GM18870 (cell line): ENCODE measurements around the gene TTBK2.

Experiments
- ATAC-seq: cut with Tn5 transposase; IDR thresholded peaks from one replicate; pipeline ENCODE4 v1.9.1; 2021; ENCODE audit warnings: moderate library complexity; ENCODE audit not compliant: unreplicated experiment

TTBK2 gene

GRCh38 chr15:42832576-42832975 is 88.0 kb downstream of the TTBK2 start:
- ATAC-seq, result no peak

- ATAC-seq, result no peak
These were observed 94.2 kb downstream of the TTBK2 start for GRCh38 chr15:42826251-42826890.

GRCh38 chr15:42825599-42825998 is 95.0 kb downstream of the TTBK2 start:
- ATAC-seq, result no peak

- ATAC-seq, result no peak
These were observed 99.8 kb downstream of the TTBK2 start for GRCh38 chr15:42820811-42821210.

GRCh38 chr15:42819786-42820185 is 100.8 kb downstream of the TTBK2 start:
- ATAC-seq, result no peak

GRCh38 chr15:42811433-42811832 is 109.1 kb downstream of the TTBK2 start:
- no peak for ATAC-seq

- ATAC-seq, result no peak
These were observed 111.7 kb downstream of the TTBK2 start for GRCh38 chr15:42808913-42809312.

- no peak for ATAC-seq
These were observed 115.3 kb downstream of the TTBK2 start for GRCh38 chr15:42805266-42805665.

GRCh38 chr15:42804739-42805138 is 115.8 kb downstream of the TTBK2 start:
- no peak for ATAC-seq

- no peak for ATAC-seq
These were observed 117.1 kb downstream of the TTBK2 start for GRCh38 chr15:42803436-42803835.

- ATAC-seq, result no peak
These were observed 118.4 kb downstream of the TTBK2 start for GRCh38 chr15:42802168-42802567.

- no peak for ATAC-seq
These were observed 119.7 kb downstream of the TTBK2 start for GRCh38 chr15:42800731-42801474.

GRCh38 chr15:42798802-42799201 is 121.8 kb downstream of the TTBK2 start:
- no peak for ATAC-seq

- no peak for ATAC-seq
These were observed 123.4 kb downstream of the TTBK2 start for GRCh38 chr15:42796955-42797782.

- no peak for ATAC-seq
These were observed 131.9 kb downstream of the TTBK2 start for GRCh38 chr15:42788725-42789124.

- no peak for ATAC-seq
These were observed 133.6 kb downstream of the TTBK2 start for GRCh38 chr15:42786978-42787377.

GRCh38 chr15:42785569-42785968 is 135.0 kb downstream of the TTBK2 start:
- ATAC-seq, result no peak

GRCh38 chr15:42784705-42785104 is 135.9 kb downstream of the TTBK2 start:
- ATAC-seq, result no peak

GRCh38 chr15:42782716-42783115 is 137.9 kb downstream of the TTBK2 start:
- no peak for ATAC-seq

- no peak for ATAC-seq
These were observed 145.2 kb downstream of the TTBK2 start for GRCh38 chr15:42775416-42775815.

- no peak for ATAC-seq
These were observed 147.7 kb downstream of the TTBK2 start for GRCh38 chr15:42772901-42773300.

GRCh38 chr15:42772144-42772543 is 148.4 kb downstream of the TTBK2 start:
- no peak for ATAC-seq
